Measurements from ENCODE around the gene SLC12A4. TPM values are rescaled to one million over a fixed set of nuclear protein-coding genes. Genes with fewer than 3 reads are reported as not detected.
A peak's percentile ranks its signal among the peaks of the same experiment; 100 is the strongest.

The SLC12A4 gene
- polyA plus RNA-seq, 1 donor (not counting 4 experiments of a cell fraction or from before 2014, with no cell fraction given): 59.3 TPM

DNA sequence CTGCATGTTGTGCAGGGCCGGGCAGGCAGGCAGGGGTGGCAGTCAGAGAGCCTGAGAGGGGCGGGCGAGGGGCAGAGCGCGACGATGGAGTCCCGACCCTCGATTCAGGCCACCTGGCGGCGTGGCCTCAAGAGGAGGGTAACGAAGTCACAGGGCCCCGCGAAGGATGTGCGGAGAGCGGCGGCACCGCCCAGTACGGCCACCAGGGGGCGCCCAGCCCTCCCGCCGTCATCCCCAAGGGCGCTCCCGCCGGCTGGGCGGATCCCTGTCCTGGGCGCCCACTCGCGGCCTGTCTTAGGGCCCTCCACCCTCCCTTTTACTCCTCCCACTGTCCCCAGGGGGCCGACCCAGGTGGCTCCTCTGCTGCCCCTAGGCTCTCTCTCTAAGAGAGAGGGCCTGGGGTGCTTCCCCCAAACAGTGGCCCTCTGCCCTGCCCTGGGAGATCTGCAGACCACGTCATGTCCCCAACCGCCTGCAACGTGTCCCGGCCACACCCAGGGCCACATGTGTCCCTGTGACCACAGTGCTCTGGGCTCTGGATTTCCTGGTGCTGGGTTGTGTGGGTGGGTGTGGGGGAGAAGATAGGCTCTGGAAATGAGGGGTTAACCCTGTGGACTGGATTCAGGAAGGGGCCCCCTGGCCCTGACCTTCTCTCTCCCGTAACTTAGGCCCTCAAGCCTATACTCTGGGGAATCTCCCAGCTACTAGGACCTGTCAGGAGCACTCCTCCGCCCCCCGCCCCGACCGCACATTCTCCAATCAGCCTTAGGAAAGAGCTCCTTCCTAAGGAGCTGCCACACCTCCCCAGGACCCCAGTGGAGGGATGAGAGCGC is 25.0 kb upstream of the SLC12A4 start:
- dilution Hi-C loops (cut with MboI; ENCODE audit: extremely low pct_ligation_motif_present, low sequenced_read_pairs): no loop called here
- Histone ChIP-seq H3K79me2 (ENCODE audit: control insufficient read depth, insufficient read depth, low read length) (no peaks in the 10 kb centered on the region), H3K4me3 (ENCODE audit: control insufficient read depth in 2 of 3, extremely low read depth in 1 of 3, insufficient read depth in 2 of 3, low read depth in 1 of 3, low read length in 3 of 3) (peak overlapping the region in 2 of 3 experiments; percentile 6 to 24), H2AFZ (ENCODE audit: control insufficient read depth, low read length) (peak overlapping the region; percentile 85), H3K9me1 (ENCODE audit: control insufficient read depth, extremely low read depth, insufficient read depth, low read length) (no peaks in the 10 kb centered on the region), H3K27ac (ENCODE audit: control insufficient read depth, insufficient read depth, low read length) (peak overlapping the region; percentile 53), H3K4me2 (ENCODE audit: control insufficient read depth, extremely low read depth, insufficient read depth, low read depth, low read length) (peak overlapping the region; percentile 65), H3K36me3 (ENCODE audit: control insufficient read depth in 2 of 2, extremely low read depth in 1 of 2, insufficient read depth in 2 of 2, low read length in 2 of 2) (no peaks in the 10 kb centered on the region), H3K4me1 (ENCODE audit: control insufficient read depth, extremely low read depth, insufficient read depth, low read length) (peaks cover 10% of the 10 kb centered on the region), H3K27me3 (ENCODE audit: control insufficient read depth, extremely low read depth, insufficient read depth, low read length) (no peaks in the 10 kb centered on the region), H4K20me1 (ENCODE audit: control insufficient read depth, extremely low read depth, insufficient read depth, low read length) (no peaks in the 10 kb centered on the region), H3K9ac (ENCODE audit: control insufficient read depth, extremely low read depth, insufficient read depth, low read length) (peak overlapping the region; percentile 64), H3K9me3 (ENCODE audit: control insufficient read depth, low read depth, low read length) (no peaks in the 10 kb centered on the region)
- TF ChIP-seq CTCF (optimal IDR thresholded peaks at IDR 0.05 in 1 of 3, IDR thresholded peaks at IDR 0.05 in 1 of 3, conservative IDR thresholded peaks at IDR 0.05 in 1 of 3; ENCODE audit: extremely low read depth in 1 of 3, insufficient read depth in 2 of 3, low read length in 3 of 3): peak; percentile 72 to 98 (median 95)
- no peak for TF ChIP-seq EZH2 (IDR thresholded peaks at IDR 0.05; ENCODE audit: low read length)
- FAIRE-seq (no peak), DNase-seq (ENCODE audit: low read depth, low spot score) (no peak)

GRCh38 chr16:67992661-67993206 is 24.3 kb upstream of the SLC12A4 start:
- Histone ChIP-seq H3K36me3 (ENCODE audit: control insufficient read depth in 2 of 2, extremely low read depth in 1 of 2, insufficient read depth in 2 of 2, low read length in 2 of 2) (no peaks in the 10 kb centered on the region), H3K9me3 (ENCODE audit: control insufficient read depth, low read depth, low read length) (no peaks in the 10 kb centered on the region), H3K9ac (ENCODE audit: control insufficient read depth, extremely low read depth, insufficient read depth, low read length) (no peak overlapping the region), H3K4me1 (ENCODE audit: control insufficient read depth, extremely low read depth, insufficient read depth, low read length) (peaks cover 14% of the 10 kb centered on the region), H3K27me3 (ENCODE audit: control insufficient read depth, extremely low read depth, insufficient read depth, low read length) (no peaks in the 10 kb centered on the region), H4K20me1 (ENCODE audit: control insufficient read depth, extremely low read depth, insufficient read depth, low read length) (no peaks in the 10 kb centered on the region), H3K79me2 (ENCODE audit: control insufficient read depth, insufficient read depth, low read length) (no peaks in the 10 kb centered on the region), H3K4me3 (ENCODE audit: control insufficient read depth in 2 of 3, extremely low read depth in 1 of 3, insufficient read depth in 2 of 3, low read depth in 1 of 3, low read length in 3 of 3) (no peak overlapping the region), H3K27ac (ENCODE audit: control insufficient read depth, insufficient read depth, low read length) (no peak overlapping the region), H3K4me2 (ENCODE audit: control insufficient read depth, extremely low read depth, insufficient read depth, low read depth, low read length) (no peak overlapping the region), H2AFZ (ENCODE audit: control insufficient read depth, low read length) (peak overlapping the region; percentile 44), H3K9me1 (ENCODE audit: control insufficient read depth, extremely low read depth, insufficient read depth, low read length) (no peaks in the 10 kb centered on the region)
- TF ChIP-seq EZH2 (IDR thresholded peaks at IDR 0.05; ENCODE audit: low read length) (no peak), CTCF (optimal IDR thresholded peaks at IDR 0.05 in 1 of 3, IDR thresholded peaks at IDR 0.05 in 1 of 3, conservative IDR thresholded peaks at IDR 0.05 in 1 of 3; ENCODE audit: extremely low read depth in 1 of 3, insufficient read depth in 2 of 3, low read length in 3 of 3) (no peak)
- FAIRE-seq: no peak
- DNase-seq (ENCODE audit: low read depth, low spot score): no peak
- dilution Hi-C loops (cut with MboI; ENCODE audit: extremely low pct_ligation_motif_present, low sequenced_read_pairs): no loop called here

Measured in keratinocyte (primary cell).